ENCODE measurements around the gene CBFB.
"Not testable (repeated sequence)": the region's sequence is repeated elsewhere in the genome, so short reads cannot be mapped to it uniquely, and the experiment has no call there.

Gene CBFB

GRCh38 chr16:67028696-67029253 is at the start of gene CBFB:
Gene CBFB, plus strand, starts transcription at chr16:67029149. Its CDS starts 259 bp downstream, at chr16:67029408.
- DNase-seq (ENCODE audit: low spot score): peak; percentile 95

DNA sequence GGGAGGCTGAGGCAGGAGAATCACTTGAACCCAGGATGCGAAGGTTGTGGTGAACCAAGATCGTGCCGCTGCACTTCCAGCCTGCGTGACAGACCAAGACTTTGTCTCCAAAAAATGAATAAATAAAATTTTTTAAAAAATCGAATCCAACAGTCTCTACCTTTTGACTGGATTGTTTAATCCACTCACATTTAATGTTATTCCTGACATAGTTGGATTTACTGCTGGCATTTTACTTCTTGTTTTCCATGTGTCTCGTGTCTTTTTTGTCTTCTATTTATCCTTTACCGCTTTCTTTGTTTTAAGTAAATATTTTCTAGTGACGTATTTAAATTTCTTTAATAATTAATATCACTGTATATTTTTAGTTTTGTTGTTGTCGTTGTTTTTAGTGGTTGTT is 45.9 kb upstream of the CBFB start:
- DNase-seq (ENCODE audit: low spot score): no peak

DNA sequence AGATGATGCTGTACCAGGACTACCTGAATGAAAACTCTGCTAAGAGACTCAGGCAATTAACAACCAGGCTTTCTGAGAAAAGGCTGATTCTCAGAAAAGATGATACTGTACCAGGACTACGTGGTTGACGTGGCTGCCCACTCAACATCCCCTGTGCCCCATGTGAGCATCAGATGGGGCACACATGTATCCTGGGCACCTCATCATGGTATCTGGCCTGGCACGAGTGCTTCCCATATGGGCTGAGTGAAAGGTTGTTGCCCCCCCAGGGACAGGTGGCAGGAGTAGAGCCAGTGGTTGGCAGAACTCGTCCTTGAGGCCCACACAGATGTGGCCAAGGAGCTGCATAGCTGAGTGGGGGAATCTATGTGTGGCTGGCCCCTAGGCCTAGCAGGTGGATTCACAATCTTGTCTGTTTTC is 44.0 kb upstream of the CBFB start:
- DNase-seq (ENCODE audit: low spot score): no peak

- no peak for DNase-seq (ENCODE audit: low spot score)
Observed at GRCh38 chr16:66986559-66986958, 42.4 kb upstream of the CBFB start.

DNA sequence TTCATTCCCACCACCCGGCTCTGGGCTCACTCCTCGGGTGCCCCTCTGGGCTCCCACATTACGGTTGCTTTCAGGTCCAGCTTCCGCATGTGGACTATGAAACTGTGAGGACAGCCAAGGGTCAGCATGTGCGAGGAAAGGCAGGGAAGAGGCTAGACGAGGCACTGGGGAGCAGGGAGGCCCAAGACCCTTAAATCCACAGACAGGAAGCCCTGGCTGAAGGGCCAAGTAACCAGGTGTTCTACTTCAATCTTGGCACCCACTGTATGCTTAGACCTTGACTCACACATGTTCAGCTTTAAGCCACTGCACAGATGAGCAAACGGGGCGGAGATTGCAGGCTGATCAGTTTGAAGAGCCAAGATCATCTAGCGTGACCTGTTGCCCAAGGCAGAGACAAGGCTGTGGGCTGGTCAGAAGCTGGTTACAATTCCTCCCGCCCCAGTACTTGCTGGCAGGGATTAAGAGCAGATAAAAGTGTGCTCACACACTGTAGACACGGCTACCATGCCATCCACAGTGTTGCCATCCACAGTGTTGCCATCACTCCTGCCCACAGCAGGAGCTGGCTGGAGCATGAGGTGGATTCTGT is 40.7 kb upstream of the CBFB start, which contains the start of gene CES4A:
CES4A (plus strand) TSS at position 393 of the 592 bp plus-strand sequence; CDS start at position 577, 184 bp downstream.
- DNase-seq (ENCODE audit: low spot score): no peak

DNA sequence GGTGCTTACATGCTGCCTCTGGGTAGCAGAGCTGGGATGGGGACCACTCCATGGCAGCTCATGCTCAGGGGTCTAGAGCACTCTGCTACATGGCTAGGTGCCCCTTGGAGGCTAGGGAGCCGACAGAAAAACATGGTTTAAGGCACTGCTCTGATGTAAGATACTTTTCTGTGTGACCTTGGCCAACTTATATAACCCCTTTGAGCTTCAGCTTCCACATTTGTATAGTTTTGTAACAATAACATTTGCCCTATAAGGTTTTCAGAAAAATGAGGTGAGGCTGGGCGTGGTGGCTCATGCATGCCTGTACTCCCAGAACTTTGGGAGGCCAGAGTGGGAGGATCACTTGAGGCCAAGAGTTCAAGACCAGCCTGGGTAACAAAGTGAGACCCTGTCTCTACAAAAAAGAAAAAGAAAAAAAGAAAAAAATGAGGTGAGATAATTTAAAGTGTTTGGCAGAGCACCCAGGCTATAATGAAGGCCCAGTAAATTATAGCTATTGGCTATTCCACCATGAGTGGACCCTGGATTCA is 37.3 kb upstream of the CBFB start:
- DNase-seq (ENCODE audit: low spot score): no peak

DNA sequence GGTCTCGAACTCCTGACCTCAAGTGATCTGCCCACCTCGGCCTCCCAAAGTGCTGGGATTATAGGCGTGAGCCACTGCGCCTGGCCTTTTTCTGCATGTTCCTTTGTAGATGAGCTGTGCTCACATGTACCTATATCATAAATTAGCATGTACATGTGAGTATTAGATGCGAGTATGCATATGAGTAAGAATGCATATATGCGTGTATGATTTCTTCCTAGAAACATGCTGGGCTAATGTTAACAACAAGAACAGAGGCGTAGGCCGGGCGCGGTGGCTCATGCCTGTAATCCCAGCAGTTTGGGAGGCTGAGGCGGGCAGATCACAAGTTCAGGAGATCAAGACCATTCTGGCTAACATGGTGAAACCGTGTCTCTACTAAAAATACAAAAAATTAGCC is 35.4 kb upstream of the CBFB start:
- DNase-seq (ENCODE audit: low spot score): not testable (repeated sequence)

DNA sequence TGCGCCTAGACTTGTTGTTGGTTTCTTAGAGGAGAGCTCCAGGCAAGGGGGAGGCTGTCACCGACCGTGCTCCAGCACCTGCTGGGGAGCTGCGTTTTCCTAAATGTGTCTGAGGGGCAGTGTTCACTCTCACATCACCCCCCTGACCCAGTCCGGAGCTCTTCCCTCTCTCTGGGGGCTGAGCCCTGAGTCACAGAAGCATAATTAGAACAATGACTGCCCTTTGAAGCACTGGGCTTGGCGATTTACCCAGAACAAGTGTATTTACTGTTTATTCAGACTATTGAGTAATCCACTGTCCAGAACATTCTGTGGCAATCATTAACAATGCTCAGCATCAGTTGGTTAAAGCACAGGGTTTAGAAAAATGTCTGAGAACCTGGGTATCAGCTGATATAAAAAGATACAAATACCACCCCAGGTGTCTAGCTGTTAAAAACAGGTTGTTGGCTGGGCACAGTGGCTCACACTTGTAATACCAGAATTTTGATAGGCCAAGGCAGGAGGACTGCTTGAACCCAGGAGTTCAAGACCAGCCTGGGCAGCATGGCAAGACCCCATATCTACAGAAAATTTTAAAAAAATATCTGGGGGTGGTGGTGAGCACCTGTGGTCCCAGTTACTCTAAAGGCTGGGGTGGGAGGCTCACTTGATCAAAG is 32.5 kb upstream of the CBFB start:
- peak; percentile 39 for DNase-seq (ENCODE audit: low spot score)

- no peak for DNase-seq (ENCODE audit: low spot score)
Observed at GRCh38 chr16:66996983-66997358, 32.0 kb upstream of the CBFB start.

- no peak for DNase-seq (ENCODE audit: low spot score)
Observed at GRCh38 chr16:67000384-67001351, 28.3 kb upstream of the CBFB start.

DNA sequence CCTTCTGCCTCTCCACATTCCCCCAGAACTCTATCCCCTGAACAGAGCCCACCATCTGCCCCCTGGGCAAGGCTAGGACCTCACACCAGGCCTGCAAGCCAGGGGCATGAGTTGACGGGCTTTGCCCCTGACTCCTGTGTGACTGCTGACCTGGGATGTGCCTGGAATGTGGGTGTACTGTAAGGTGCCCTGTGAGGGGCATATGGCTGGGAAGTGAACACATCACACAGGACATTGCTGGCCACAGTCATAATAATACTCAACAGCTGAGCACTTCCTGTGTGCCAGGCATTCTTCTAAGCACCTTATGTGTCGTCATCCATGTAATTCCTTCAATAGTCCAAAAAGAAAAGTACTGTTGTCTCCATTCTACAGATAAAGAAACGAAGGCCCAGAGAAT is 27.2 kb upstream of the CBFB start:
- no peak for DNase-seq (ENCODE audit: low spot score)

DNA sequence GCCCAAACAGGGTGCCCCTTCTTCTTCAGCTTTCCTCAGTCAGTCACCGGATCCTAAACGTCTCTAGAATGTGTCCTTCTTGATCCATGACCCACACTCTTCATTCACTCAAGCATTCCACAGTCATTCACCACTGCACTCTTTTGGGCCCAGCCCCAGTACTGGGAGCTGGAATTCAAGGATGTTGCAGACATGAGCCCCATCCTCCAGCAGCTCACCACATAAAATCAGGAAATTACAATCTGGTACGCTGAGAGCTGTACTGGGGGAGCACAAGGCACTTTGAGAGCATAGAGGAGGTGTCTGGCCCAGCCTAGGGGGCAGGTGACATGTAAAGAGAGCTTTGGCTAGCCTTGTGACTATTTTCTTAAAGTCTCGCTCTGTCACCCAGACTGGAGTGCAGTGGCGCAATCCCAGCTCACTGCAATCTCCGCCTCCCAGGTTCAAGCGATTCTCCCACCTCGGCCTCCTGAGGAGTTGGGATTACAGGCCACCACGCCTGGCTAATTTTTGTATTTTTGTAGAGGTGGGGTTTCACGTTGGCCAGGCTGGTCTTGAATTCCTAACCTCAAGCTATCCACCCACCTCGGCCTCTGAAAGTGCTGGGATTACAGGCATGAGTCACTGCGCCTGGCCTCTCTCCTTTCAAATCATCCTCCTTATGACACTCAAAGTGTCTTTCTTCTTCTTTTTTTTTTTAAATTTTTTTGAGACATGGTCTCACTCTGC is 21.9 kb upstream of the CBFB start:
- DNase-seq (ENCODE audit: low spot score): no peak

DNA sequence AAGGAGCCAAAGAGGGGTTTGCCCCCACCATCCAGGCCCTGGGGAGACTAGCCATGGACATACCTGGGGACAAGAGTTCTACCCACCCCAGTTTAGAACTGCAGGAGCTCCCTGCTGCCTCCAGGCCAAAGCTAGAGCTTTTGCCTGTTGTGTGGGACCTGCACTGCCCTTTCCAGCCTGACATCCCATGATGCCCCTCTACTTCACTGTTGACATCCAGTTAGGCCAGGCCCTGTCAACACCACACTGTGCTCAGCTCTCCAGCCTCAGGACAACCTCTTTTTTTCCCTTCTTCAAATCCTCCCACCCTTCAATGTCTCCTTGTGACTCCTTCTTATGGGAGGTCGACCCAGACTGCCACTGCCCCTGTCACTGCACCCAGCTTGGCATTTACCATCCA is 19.8 kb upstream of the CBFB start:
- DNase-seq (ENCODE audit: low spot score): no peak

GRCh38 chr16:67011274-67011673 is 17.7 kb upstream of the CBFB start:
- no peak for DNase-seq (ENCODE audit: low spot score)

GRCh38 chr16:67013233-67013822 is 15.6 kb upstream of the CBFB start:
- DNase-seq (ENCODE audit: low spot score): no peak

GRCh38 chr16:67013823-67014633 is 14.9 kb upstream of the CBFB start:
- DNase-seq (ENCODE audit: low spot score): peak; percentile 71

DNA sequence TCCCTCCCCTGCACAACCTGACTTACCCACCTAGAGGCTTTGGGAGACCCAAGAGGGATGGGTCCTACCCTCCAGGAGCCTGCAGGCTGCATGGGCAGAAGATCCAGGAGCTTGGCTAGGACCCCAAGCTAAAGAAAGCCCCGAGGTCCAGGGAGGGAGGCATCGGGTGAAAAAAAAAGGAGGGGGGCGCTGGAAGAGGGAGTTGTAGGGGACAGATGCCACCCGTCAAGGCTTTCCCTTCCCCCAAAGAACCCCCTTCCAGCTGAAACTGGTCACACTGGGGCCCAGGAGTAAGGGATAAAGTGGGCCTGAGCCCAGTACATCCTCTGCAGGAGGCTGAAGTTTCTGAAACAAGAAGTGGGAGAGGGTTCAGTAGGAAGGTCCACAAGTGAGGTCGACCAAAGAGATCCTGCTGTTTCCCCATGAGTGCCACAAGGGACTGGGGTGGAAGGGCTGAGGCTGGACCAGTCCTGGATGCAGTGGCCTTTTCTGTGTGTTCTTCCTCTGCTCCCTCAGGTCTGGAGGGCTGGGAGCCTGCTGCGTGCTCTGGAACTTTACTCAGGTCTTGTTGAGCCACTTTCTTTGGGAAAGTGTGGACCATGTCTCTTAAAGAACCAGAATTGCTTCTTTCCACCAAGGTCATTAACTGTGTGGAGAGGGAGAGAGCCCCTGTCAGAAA is 14.2 kb upstream of the CBFB start:
- DNase-seq (ENCODE audit: low spot score): no peak

- no peak for DNase-seq (ENCODE audit: low spot score)
Observed at GRCh38 chr16:67015313-67015731, 13.6 kb upstream of the CBFB start.

DNA sequence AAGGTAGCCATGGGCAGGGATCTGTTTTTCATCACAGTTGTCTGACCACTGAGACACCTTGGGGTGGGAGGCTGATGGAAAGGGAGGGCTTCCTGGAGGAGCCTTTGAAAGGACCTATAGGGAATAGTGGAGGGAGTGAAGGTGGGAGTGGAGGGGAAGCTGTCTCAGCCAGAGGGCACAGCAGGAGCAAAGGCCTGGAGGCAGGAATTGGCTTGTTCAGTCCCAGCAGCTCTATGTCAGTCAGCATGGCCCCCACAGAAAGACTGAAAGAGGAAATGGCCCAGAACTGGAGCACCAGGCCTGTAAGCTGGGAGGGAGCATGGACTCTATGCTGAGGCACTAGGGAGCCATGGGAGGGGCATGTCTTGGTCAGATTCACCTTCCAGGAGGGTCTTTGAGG is 12.8 kb upstream of the CBFB start:
- no peak for DNase-seq (ENCODE audit: low spot score)
